ENCODE results near the gene ZFAND3.
"Not testable (repeated sequence)": the region's sequence is repeated elsewhere in the genome, so short reads cannot be mapped to it uniquely, and the experiment has no call there.

Gene ZFAND3

DNA sequence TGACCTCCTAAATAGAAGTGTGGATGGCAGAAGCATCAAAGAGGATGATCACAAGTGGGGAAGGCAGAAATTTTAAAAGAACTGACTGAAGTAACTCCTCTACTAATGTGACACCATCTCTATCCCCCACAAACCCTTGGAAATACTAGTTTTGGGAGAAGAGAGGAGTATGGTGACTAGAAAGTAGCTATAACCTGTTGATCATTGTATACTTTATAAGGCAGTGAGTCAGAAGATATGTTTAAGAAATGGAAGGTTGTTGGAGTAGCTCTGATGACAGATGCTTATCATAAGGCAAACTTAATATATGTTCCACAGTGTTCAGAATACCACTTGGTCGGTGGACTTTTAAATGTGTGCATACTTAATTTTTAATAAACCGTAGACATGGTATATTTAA, 116.6 kb downstream of the ZFAND3 start:
- TF ChIP-seq POLR2AphosphoS5 (IDR thresholded peaks at IDR 0.05; ENCODE audit: low read depth, low read length) (no peak), POLR2A (IDR thresholded peaks at IDR 0.05; ENCODE audit: low read depth, low read length) (no peak), TAF1 (IDR thresholded peaks at IDR 0.05; ENCODE audit: borderline replicate concordance, low read depth, low read length) (no peak)
- FAIRE-seq, result no peak
- DNase-seq (ENCODE audit: insufficient read length), result no peak

GRCh38 chr6:37936906-37937305, 117.4 kb downstream of the ZFAND3 start:
- DNase-seq (ENCODE audit: insufficient read length) (no peak), FAIRE-seq (no peak)
- TF ChIP-seq POLR2A (IDR thresholded peaks at IDR 0.05; ENCODE audit: low read depth, low read length) (no peak), POLR2AphosphoS5 (IDR thresholded peaks at IDR 0.05; ENCODE audit: low read depth, low read length) (no peak), TAF1 (IDR thresholded peaks at IDR 0.05; ENCODE audit: borderline replicate concordance, low read depth, low read length) (no peak)

DNA sequence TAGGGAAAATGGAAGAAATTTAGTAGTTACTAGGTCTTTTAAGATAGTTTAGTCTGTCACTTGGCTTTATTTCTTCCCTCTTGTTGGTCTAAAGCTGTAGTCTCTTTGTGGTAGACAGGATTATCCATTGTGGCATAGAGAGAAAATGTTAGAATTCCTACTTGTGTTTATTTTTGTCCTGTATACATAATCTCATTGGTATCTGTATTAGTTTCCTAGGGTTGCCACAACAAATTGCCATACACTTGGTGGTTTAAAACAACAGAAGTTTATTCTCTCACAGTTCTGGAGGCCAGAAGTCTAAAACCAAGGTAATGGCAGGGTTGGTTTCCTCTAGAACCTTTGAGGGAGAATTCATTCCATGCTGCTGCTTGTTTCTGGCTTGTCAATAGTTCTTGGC, 119.4 kb downstream of the ZFAND3 start:
- DNase-seq (ENCODE audit: insufficient read length) (no peak), FAIRE-seq (no peak)
- TF ChIP-seq TAF1 (IDR thresholded peaks at IDR 0.05; ENCODE audit: borderline replicate concordance, low read depth, low read length) (no peak), POLR2A (IDR thresholded peaks at IDR 0.05; ENCODE audit: low read depth, low read length) (no peak), POLR2AphosphoS5 (IDR thresholded peaks at IDR 0.05; ENCODE audit: low read depth, low read length) (no peak)

- FAIRE-seq (no peak), DNase-seq (ENCODE audit: insufficient read length) (no peak)
- TF ChIP-seq TAF1 (IDR thresholded peaks at IDR 0.05; ENCODE audit: borderline replicate concordance, low read depth, low read length) (no peak), POLR2A (IDR thresholded peaks at IDR 0.05; ENCODE audit: low read depth, low read length) (no peak), POLR2AphosphoS5 (IDR thresholded peaks at IDR 0.05; ENCODE audit: low read depth, low read length) (no peak)
Observed at GRCh38 chr6:37940074-37940847, 120.7 kb downstream of the ZFAND3 start.

GRCh38 chr6:37941871-37942270, 122.3 kb downstream of the ZFAND3 start:
- TF ChIP-seq POLR2AphosphoS5 (IDR thresholded peaks at IDR 0.05; ENCODE audit: low read depth, low read length), result no peak
- TF ChIP-seq TAF1 (IDR thresholded peaks at IDR 0.05; ENCODE audit: borderline replicate concordance, low read depth, low read length), result no peak
- no peak for TF ChIP-seq POLR2A (IDR thresholded peaks at IDR 0.05; ENCODE audit: low read depth, low read length)
- FAIRE-seq, result no peak
- DNase-seq (ENCODE audit: insufficient read length), result no peak

DNA sequence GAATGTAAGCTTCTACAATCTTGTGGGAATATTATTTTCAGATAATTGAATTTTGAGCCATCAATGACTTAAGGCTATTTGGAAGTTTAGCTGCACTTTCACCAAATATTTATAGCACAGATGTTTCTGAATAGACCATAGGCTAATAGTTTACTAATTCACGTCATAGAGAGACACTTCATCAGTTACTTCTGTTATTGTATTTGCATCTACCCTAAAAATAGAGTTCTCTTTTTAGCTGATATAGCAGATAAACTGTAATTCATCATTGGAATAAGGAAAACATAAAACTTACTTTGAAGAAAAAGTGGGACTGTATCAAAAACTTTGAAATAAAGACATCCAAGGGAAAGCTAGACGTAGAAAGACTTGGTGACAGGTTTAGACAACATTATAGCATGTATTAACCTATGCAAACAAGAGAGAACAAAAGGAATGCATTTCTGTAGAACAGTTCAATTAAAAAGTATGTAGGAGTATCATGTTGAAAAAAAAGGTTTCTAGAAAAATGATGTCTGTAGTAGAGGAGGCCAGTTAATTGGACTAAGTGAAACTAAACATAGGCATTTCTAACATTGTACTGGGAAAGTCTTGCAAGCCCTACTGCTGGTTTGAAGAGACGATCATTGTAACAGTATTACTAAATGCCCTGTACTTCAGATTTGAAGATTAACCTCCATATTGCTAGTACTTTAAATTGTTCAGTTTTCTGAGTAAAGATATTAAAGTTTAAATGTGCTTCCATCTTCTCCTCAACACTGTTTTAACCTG, 123.3 kb downstream of the ZFAND3 start:
- TF ChIP-seq POLR2AphosphoS5 (IDR thresholded peaks at IDR 0.05; ENCODE audit: low read depth, low read length), result no peak
- TF ChIP-seq TAF1 (IDR thresholded peaks at IDR 0.05; ENCODE audit: borderline replicate concordance, low read depth, low read length), result no peak
- TF ChIP-seq POLR2A (IDR thresholded peaks at IDR 0.05; ENCODE audit: low read depth, low read length), result no peak
- no peak for DNase-seq (ENCODE audit: insufficient read length)
- FAIRE-seq, result peak; percentile 21

GRCh38 chr6:37943436-37944058, 124.0 kb downstream of the ZFAND3 start:
- FAIRE-seq (no peak), DNase-seq (ENCODE audit: insufficient read length) (no peak)
- TF ChIP-seq POLR2A (IDR thresholded peaks at IDR 0.05; ENCODE audit: low read depth, low read length) (no peak), POLR2AphosphoS5 (IDR thresholded peaks at IDR 0.05; ENCODE audit: low read depth, low read length) (no peak), TAF1 (IDR thresholded peaks at IDR 0.05; ENCODE audit: borderline replicate concordance, low read depth, low read length) (no peak)

- DNase-seq (ENCODE audit: insufficient read length) (no peak), FAIRE-seq (no peak)
- TF ChIP-seq POLR2AphosphoS5 (IDR thresholded peaks at IDR 0.05; ENCODE audit: low read depth, low read length) (no peak), POLR2A (IDR thresholded peaks at IDR 0.05; ENCODE audit: low read depth, low read length) (no peak), TAF1 (IDR thresholded peaks at IDR 0.05; ENCODE audit: borderline replicate concordance, low read depth, low read length) (no peak)
Observed at GRCh38 chr6:37946057-37946456, 126.5 kb downstream of the ZFAND3 start.

GRCh38 chr6:37947468-37947867, 127.9 kb downstream of the ZFAND3 start:
- FAIRE-seq (no peak), DNase-seq (ENCODE audit: insufficient read length) (no peak)
- TF ChIP-seq POLR2A (IDR thresholded peaks at IDR 0.05; ENCODE audit: low read depth, low read length) (no peak), TAF1 (IDR thresholded peaks at IDR 0.05; ENCODE audit: borderline replicate concordance, low read depth, low read length) (no peak), POLR2AphosphoS5 (IDR thresholded peaks at IDR 0.05; ENCODE audit: low read depth, low read length) (no peak)

DNA sequence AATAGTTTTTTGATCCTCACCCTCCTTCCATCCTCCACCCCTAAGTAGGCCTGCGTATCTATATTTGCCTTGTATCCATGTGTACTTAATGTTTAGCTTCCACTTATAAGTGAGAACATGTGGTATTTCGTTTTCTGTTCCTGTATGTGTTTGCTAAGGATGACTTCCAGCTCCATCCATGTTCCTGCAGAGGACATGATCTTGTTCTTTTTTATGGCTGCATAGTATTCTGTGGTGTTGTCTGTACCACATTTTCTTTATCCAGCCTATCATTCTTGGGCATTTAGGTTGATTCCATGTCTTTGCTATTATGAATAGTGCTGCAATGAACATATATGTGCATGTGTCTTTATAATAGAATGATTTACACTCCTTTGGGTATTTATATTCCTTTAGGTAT, 129.1 kb downstream of the ZFAND3 start:
- not testable (repeated sequence) for DNase-seq (ENCODE audit: insufficient read length); FAIRE-seq

GRCh38 chr6:37952027-37952426, 132.5 kb downstream of the ZFAND3 start:
- peak; percentile 77 for FAIRE-seq
- DNase-seq (ENCODE audit: insufficient read length), result no peak
- TF ChIP-seq POLR2AphosphoS5 (IDR thresholded peaks at IDR 0.05; ENCODE audit: low read depth, low read length) (no peak), TAF1 (IDR thresholded peaks at IDR 0.05; ENCODE audit: borderline replicate concordance, low read depth, low read length) (no peak), POLR2A (IDR thresholded peaks at IDR 0.05; ENCODE audit: low read depth, low read length) (no peak)
